K562 (cell line): ENCODE results near the gene ZNRF2. TPM values are rescaled to one million over a fixed set of nuclear protein-coding genes. Genes with fewer than 3 reads are reported as not detected.
"Not testable (repeated sequence)": the region's sequence is repeated elsewhere in the genome, so short reads cannot be mapped to it uniquely, and the experiment has no call there.

Experiments
- ATAC-seq: fragments of 200-7000 bp; cut with Tn5 transposase; 3 replicates; pipeline ENCODE4 v1.9.1; 2020; ENCODE audit warnings: moderate library complexity
- BruUV-seq: library from RNA; stranded (reverse); fragments of 400-500 nt; replicated peaks from 2 replicates; lab custom pipeline; 2021; lab: Mats Ljungman, UMichigan
- CTCF ChIA-PET: fragments of 300-600 bp; formaldehyde crosslinking; extraction: SDS; loops from one replicate; lab custom pipeline; 2021; ENCODE audit warnings: low intra/inter-chr PET ratio; lab: Yijun Ruan, JAX
- POLR2A ChIA-PET: fragments of 300-600, 350-650 bp; sonication (Branson Sonifier 250); formaldehyde crosslinking; extraction: SDS; loops from one replicate; lab custom pipeline; 2021; ENCODE audit warnings: antibody characterized with exemption, inconsistent platforms; lab: Yijun Ruan, JAX
- DNase-seq, 4 experiments: peaks; one replicate each; pipeline versions ENCODE4 v3.0.0 to v3.0.0-alpha.2; 2011 to 2018; ENCODE audit warnings: low spot score in 3 of 4, mixed read lengths in 3 of 4; ENCODE audit errors: extremely low read depth in 1 of 4
- FAIRE-seq: peaks from 2 replicates; lab custom pipeline; 2011; peaks lifted over from hg19 to GRCh38; lab: Jason Lieb, UNC
- H2AFZ ChIP-seq: 2 replicates; pipeline ENCODE4 v1.6.0; 2011; ENCODE audit warnings: low read depth, low read length, control low read depth, inconsistent platforms
- H3K27ac ChIP-seq: fragments of 200-600 bp; 3 replicates; pipeline ENCODE4 v1.8.0; 2011; ENCODE audit warnings: low read depth, mild to moderate bottlenecking, control low read depth, inconsistent platforms, low read length, moderate library complexity, mixed read lengths; ENCODE audit errors: extremely low read depth
- H3K27me3 ChIP-seq, 2 experiments: fragments of 300-600 bp in 1 of 2; 2 replicates in 1 of 2; 3 replicates in 1 of 2; pipeline versions ENCODE4 v1.6.0 to v1.8.0; 2011; ENCODE audit warnings: inconsistent platforms in 2 of 2, low read length in 2 of 2, mild to moderate bottlenecking in 1 of 2, mixed read lengths in 1 of 2, moderate library complexity in 1 of 2; ENCODE audit not compliant: control insufficient read depth in 2 of 2, insufficient read depth in 2 of 2
- H3K36me3 ChIP-seq: fragments of 300-600 bp; 3 replicates; pipeline ENCODE4 v1.8.0; 2011; ENCODE audit warnings: mild to moderate bottlenecking, low read length, inconsistent platforms; ENCODE audit not compliant: control insufficient read depth, insufficient read depth
- H3K4me1 ChIP-seq, 2 experiments: fragments of 200-600 bp in 1 of 2; replicated peaks in 1 of 2; 2 replicates in 1 of 2; 3 replicates in 1 of 2; pipeline versions ENCODE4 v1.5.1 to v1.8.0; 2011; ENCODE audit warnings: inconsistent platforms in 2 of 2, low read length in 2 of 2, mild to moderate bottlenecking in 1 of 2, mixed read lengths in 1 of 2, moderate library complexity in 1 of 2; ENCODE audit not compliant: control insufficient read depth in 2 of 2, insufficient read depth in 2 of 2
- H3K4me2 ChIP-seq: 2 replicates; pipeline ENCODE4 v1.6.1; 2011; ENCODE audit warnings: low read length, control low read depth, inconsistent platforms, mixed read lengths; ENCODE audit not compliant: insufficient read depth
- H3K4me3 ChIP-seq: fragments of 200-600 bp; sonication (generic), shearing (Covaris generic); 2 replicates; pipeline ENCODE4 v1.5.1; 2016; ENCODE audit warnings: control low read depth, inconsistent platforms
- H3K79me2 ChIP-seq: fragments of 200-600 bp; 3 replicates; pipeline ENCODE4 v1.8.0; 2011; ENCODE audit warnings: low read length, inconsistent platforms; ENCODE audit not compliant: control insufficient read depth, insufficient read depth
- H3K9ac ChIP-seq, 2 experiments: 2 replicates each; pipeline versions ENCODE4 v1.6.0 to v1.6.1; 2011; ENCODE audit warnings: low read depth in 2 of 2, low read length in 2 of 2, control low read depth in 1 of 2, inconsistent platforms in 1 of 2, mild to moderate bottlenecking in 1 of 2, mixed read lengths in 1 of 2; ENCODE audit not compliant: insufficient read depth in 1 of 2
- H3K9me1 ChIP-seq: one replicate; pipeline ENCODE4 v1.6.0; 2011; ENCODE audit warnings: inconsistent platforms, mild to moderate bottlenecking, low read length, moderate library complexity; ENCODE audit not compliant: control insufficient read depth, insufficient read depth
- H3K9me3 ChIP-seq: replicated peaks from 2 replicates; pipeline ENCODE4 v1.5.1; 2011; ENCODE audit warnings: low read depth, low read length, inconsistent platforms; ENCODE audit not compliant: control insufficient read depth, insufficient read depth
- H4K20me1 ChIP-seq: replicated peaks from 2 replicates; pipeline ENCODE4 v1.6.1; 2011; ENCODE audit warnings: low read length, inconsistent platforms, mixed read lengths; ENCODE audit not compliant: control insufficient read depth, insufficient read depth
- BCOR ChIP-seq: fragments of 450-650 bp; IDR thresholded peaks from 2 replicates; pipeline ENCODE4 v1.6.1; 2016
- FOXM1 ChIP-seq, 2 experiments: fragments of 450-650 bp in 1 of 2; sonication (generic) in 1 of 2; formaldehyde crosslinking in 1 of 2; IDR thresholded peaks; 2 replicates each; pipeline versions ENCODE4 v1.6.1 to v1.9.0; 2017 to 2022; ENCODE audit warnings: low read depth in 2 of 2, mild to moderate bottlenecking in 2 of 2, missing genetic modification reagents in 1 of 2, moderate library complexity in 1 of 2
- KDM1A ChIP-seq, 2 experiments: fragments of 450-650 bp; IDR thresholded peaks; 2 replicates each; pipeline ENCODE4 v1.6.1; 2016; ENCODE audit warnings: mild to moderate bottlenecking in 2 of 2
- RBM25 ChIP-seq: fragments of 200-400 bp; formaldehyde crosslinking; IDR thresholded peaks from 2 replicates; pipeline ENCODE4 v1.6.1; 2018; ENCODE audit warnings: low read length, low read depth, moderate library complexity; ENCODE audit not compliant: severe bottlenecking
- ZNF146 ChIP-seq: IDR thresholded peaks from one replicate; pipeline ENCODE4 v1.6.1; 2018; ENCODE audit warnings: missing compliant biosample characterization; ENCODE audit not compliant: unreplicated experiment
- WGBS: fragments of 100-300 bp; shearing (Covaris generic); methylation state at CpG from one replicate; pipeline ENCODE4 v1.1.6; 2016; ENCODE audit warnings: low coverage, mixed read lengths; ENCODE audit not compliant: insufficient coverage; ENCODE audit errors: missing lambda C conversion rate; 5-methylcytosine and 5-hydroxymethylcytosine counted together
- in situ Hi-C: fragments of 300-500 bp; cut with MboI; formaldehyde crosslinking; loops from 4 replicates; pipeline ENCODE4 v1.15.0; 2018; ENCODE audit warnings: inconsistent platforms, mixed read lengths
- intact Hi-C: fragments of 100-400 bp; cut with micrococcal nuclease; formaldehyde crosslinking; loops from 2 replicates; pipeline ENCODE4 v1.14.2; 2022
- polyA plus RNA-seq, 8 experiments: library from polyadenylated mRNA; depleted of rRNA in 4 of 8; stranded (reverse) in 5 of 8; unstranded in 3 of 8; fragments of >200 nt; fragmentation: Nextera tagmentation in 2 of 8; fragmentation: Illumina TruSeq in 1 of 8; extraction: Ambion mirVana in 2 of 8; extraction: Trizol in 1 of 8; gene quantifications; 2 replicates each; pipeline versions ENCODE4 v1.2.1 to v1.2.3, GENCODE V29; 2011 to 2014; ENCODE audit warnings: inconsistent platforms in 1 of 8, missing spikeins in 1 of 8
- total RNA-seq, 7 experiments: library from RNA; depleted of rRNA in 6 of 7; stranded (reverse); fragments of >200 nt in 6 of 7; fragmentation: Illumina TruSeq in 2 of 7; extraction: Trizol in 2 of 7; gene quantifications; 2 replicates each; pipeline versions ENCODE4 v1.2.1 to v1.2.3, GENCODE V29; 2011 to 2021; ENCODE audit warnings: low replicate concordance in 1 of 7

Gene ZNRF2
- total and polyA plus RNA-seq, 9 of the 15 experiments (the other 6 are each of a cell fraction or from before 2014, with no cell fraction given), result 1.1 to 13.9 (median 5.5) TPM

- H2AFZ ChIP-seq, H3K36me3 ChIP-seq, H4K20me1 ChIP-seq, BruUV-seq, H3K9me3 ChIP-seq, H3K27ac ChIP-seq, H3K79me2 ChIP-seq, H3K27me3 ChIP-seq, DNase-seq, H3K4me1 ChIP-seq, H3K9me1 ChIP-seq, ATAC-seq, CTCF ChIA-PET, H3K9ac ChIP-seq, intact Hi-C loops, POLR2A ChIA-PET, H3K4me3 ChIP-seq, H3K4me2 ChIP-seq, in situ Hi-C loops, FAIRE-seq: not testable (repeated sequence)
- peak; percentile 91 for TF ChIP-seq ZNF146 (CRISPR knock-in tag)
- TF ChIP-seq RBM25, result peak; percentile 9
- 0 out of 4 replicates have a peak, but pooled peaks of 1 of the 2 experiments have one; percentile 11 for TF ChIP-seq KDM1A (IDR thresholded peaks at IDR 0.05)
- TF ChIP-seq BCOR, result peak; percentile 61
- WGBS, result 34% methylated on average over 3 of the region's 4 CpGs
These were observed 96.4 kb downstream of the ZNRF2 start for GRCh38 chr7:30380824-30381223.

- H2AFZ ChIP-seq, result no peak overlapping the region
- no peaks in the 10 kb centered on the region for H3K27me3 ChIP-seq
- no peaks in the 10 kb centered on the region for H3K9me1 ChIP-seq
- no peaks in the 10 kb centered on the region for H3K79me2 ChIP-seq
- no peaks in the 10 kb centered on the region for H3K4me1 ChIP-seq
- WGBS, result 64% methylated on average over 1 of the region's 1 CpG
- TF ChIP-seq FOXM1 (IDR thresholded peaks at IDR 0.05; ENCODE audit: low read depth) (no peak), FOXM1 (CRISPR knock-in tag; IDR thresholded peaks at IDR 0.05; ENCODE audit: low read depth) (no peak)
- TF ChIP-seq, all 486 proteins: peak for 0
- H3K9ac ChIP-seq, result no peak overlapping the region
- DNase-seq (no peak), FAIRE-seq (no peak), ATAC-seq (no peak)
- no TSS peak for BruUV-seq
- in situ Hi-C loops (no loop called here), intact Hi-C loops (no loop called here)
- no peaks in the 10 kb centered on the region for H3K9me3 ChIP-seq
- no peaks in the 10 kb centered on the region for H4K20me1 ChIP-seq
- H3K4me2 ChIP-seq, result no peak overlapping the region
- no peaks in the 10 kb centered on the region for H3K36me3 ChIP-seq
- no peak overlapping the region for H3K4me3 ChIP-seq
- ChIA-PET POLR2A (no interaction called here), CTCF (interaction anchor here (0.9 kb wide), 1 partner anchor 27 kb away, joined by 3 read pairs; no protein-coding TSS in a partner anchor)
- no peak overlapping the region for H3K27ac ChIP-seq
These were observed 98.2 kb downstream of the ZNRF2 start for GRCh38 chr7:30382607-30383006.
